GM18498 (cell line): ENCODE results near the gene SMURF1.

ENCODE experiments used
- ATAC-seq: cut with Tn5 transposase; IDR thresholded peaks from one replicate; pipeline ENCODE4 v1.9.1; 2021; ENCODE audit warnings: mild to moderate bottlenecking, moderate library complexity; ENCODE audit not compliant: unreplicated experiment

Gene SMURF1

DNA sequence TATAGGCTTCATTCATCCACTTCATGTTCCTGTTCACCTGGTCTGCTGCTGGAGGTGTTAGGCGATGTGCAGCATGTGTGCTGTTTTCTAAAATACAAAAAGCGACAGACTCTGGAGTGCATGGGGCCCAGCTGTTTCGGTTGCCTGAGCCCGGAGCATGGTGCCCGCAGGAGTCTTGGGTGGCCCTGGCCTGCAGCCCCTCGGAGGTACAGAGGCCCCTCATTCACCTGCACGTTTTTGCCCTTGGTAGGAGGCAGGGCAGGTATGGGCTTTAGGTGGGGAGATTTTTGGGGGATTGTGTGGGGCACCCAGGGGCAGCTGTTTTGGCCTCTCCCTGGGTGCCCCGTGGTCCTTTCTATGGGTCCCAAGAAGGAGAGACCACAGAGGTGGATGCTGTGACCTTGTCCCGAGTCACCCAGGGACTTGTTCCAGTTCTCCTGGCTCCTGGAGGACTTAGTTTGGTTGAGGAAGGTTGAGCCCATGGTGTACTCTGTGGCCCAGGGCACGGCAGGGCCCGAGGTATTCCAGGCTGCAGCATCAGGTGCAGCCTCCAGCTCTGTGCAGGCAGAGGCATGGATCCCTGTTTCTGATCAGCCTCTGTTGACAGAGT, 134.9 kb downstream of the SMURF1 start:
- ATAC-seq, result no peak

DNA sequence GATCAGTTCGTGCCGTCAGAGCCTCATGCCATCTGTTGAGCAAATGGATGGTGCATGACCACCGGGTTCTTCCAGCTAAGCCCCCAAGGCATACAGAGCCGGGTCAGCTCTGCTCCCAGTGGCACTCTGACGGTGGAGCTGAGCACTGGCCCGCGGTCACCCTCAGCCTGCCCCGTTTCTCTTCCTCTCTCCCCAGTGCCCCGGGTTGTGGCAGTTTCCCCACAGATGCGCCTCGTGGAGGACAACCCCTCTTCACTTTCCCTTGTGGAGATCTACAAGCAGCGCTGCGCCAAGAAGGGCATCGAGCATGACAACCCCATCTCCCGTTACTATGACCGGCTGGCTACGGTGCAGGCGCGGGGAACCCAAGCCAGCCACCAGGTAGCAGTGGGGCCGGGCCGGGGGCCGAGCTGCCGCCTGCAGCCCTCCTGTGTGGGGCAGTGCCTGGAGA, 135.7 kb downstream of the SMURF1 start:
- no peak for ATAC-seq

- no peak for ATAC-seq
Measured at GRCh38 chr7:99006739-99007424, 137.0 kb downstream of the SMURF1 start.

- ATAC-seq, result no peak
Measured at GRCh38 chr7:99005776-99006175, 138.1 kb downstream of the SMURF1 start.

DNA sequence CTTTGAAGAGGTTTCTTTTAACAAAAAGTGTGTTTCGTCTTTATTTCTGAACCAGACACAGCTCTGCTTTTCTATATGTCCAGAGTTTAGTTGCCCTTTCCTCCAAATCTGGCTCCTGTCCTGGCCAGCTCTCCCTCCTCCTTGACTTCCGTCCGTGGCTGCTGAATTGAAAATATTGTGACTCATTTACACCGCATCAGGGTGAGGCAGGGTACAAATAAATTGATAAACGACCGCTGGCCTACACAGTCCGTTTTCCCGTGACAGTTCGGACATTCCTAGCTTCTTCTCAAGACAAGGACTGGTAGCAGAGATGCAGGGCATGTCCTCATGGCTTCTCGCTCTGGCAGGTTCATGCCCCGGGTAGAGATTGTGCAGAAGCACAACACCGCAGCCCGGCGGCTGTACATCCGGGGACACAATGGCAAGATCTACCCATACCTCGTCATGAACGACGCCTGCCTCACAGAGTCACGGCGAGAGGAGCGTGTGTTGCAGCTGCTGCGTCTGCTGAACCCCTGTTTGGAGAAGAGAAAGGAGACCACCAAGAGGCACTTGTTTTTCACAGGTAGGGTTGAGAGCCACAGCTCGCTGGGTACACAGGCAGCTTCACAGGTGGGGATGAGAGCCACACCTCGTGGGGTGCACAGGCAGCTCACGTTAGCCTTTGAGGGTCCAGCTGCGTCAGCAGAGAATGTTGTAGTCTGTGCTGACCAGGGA, 139.0 kb downstream of the SMURF1 start:
- no peak for ATAC-seq

DNA sequence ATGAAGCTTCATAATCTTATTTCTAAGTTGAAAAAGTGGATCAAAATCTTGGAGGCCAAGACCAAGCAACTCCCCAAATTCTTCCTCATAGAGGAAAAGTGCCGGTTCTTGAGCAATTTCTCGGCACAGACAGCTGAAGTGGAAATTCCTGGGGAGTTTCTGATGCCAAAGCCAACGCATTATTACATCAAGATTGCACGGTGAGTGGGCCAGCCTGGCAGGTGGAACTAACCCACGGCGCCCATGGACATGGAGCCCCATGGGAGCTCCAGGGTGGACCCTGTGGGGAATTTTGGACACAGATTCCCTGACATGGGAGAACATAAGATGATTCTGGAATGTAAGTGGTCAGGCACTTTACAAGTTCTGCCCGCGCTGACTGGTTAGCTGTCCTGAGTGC, 139.7 kb downstream of the SMURF1 start:
- no peak for ATAC-seq

- no peak for ATAC-seq
Measured at GRCh38 chr7:99003419-99003818, 140.5 kb downstream of the SMURF1 start.

DNA sequence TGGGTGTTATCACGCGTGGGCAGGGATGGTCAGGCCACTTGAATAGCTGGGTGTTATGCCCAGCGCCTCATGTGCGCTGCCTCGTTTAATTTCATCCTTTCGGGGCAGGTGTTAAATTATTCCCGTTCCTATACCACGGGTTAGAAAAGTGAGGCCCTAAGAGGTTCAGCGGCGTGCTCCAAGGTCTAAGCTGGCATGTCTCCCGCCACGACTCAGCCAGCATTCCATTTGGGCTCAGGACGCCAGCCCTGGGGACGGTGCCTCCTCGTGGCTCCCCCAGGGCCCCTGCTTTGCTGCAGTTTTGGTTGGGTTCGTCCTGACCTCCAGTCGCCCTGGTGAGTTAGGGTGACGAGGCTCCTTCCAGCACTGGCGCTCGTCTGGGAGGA, 141.1 kb downstream of the SMURF1 start:
- ATAC-seq, result no peak

GRCh38 chr7:99002148-99002826, 141.6 kb downstream of the SMURF1 start:
- ATAC-seq, result no peak

DNA sequence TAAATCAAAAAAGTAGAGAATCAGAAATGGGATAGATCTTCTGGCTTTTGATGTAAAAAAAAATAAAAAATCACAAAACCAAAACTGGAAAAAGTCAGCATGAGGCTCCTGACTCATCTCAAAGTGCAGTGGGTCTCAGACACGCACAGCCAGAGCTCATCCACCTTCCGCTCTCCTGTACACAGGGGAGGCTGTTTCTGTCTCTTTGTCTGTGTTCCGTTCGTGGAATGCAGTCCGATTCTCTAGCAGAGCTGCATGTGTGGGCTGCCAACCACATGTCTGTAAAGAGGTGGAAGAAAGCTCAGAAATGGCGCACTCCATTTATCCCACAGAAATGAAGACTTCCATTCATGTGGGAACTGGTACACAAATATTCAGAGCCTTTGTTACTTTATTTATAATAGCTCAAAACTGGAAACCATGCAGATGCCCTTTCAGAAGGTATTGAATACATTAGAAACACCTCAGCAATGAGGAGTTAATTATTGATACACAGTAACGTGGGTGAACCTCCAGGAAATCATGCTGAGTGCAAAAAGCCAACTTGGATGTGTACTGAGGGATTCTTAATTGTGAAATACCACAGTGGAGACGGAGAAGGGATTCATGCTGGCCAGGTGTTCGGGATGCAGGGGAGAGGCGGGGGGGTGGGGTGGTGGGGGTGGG, 142.3 kb downstream of the SMURF1 start:
- no peak for ATAC-seq

- ATAC-seq, result no peak
Measured at GRCh38 chr7:99000904-99001465, 142.9 kb downstream of the SMURF1 start.

DNA sequence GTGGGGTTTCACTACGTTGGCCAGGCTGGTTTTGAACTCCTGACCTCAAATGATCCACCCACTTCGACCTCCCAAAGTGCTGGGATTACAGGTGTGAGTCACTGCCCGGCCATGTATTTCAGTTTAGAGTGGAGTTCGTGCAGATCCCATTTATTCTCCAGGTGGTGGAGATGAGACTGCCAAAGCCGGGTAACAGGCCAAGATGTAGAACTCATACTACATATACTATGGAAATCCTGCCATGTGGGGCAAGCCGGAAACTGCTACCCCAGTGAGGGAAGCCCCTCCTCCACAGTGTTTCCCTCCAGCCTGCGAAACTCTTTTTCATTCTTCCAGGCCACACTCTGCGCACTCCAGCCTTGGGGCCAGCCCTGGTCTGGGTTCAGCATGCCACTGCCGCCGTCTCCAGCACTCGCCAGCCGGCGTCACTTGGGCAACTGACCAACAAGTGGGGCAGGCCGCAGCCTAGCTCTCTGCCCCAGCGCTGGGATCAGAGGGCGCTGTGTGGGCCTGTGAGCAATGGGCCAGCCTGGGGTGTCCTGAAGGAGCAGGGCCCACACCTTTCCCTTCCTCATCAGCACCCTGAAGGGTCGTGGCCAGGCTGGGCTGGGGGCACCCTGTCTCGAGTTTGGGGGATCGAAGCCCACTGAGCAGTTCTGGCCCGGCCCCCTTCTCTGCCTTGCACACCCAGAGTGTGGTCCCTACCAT, 143.6 kb downstream of the SMURF1 start:
- ATAC-seq, result no peak

DNA sequence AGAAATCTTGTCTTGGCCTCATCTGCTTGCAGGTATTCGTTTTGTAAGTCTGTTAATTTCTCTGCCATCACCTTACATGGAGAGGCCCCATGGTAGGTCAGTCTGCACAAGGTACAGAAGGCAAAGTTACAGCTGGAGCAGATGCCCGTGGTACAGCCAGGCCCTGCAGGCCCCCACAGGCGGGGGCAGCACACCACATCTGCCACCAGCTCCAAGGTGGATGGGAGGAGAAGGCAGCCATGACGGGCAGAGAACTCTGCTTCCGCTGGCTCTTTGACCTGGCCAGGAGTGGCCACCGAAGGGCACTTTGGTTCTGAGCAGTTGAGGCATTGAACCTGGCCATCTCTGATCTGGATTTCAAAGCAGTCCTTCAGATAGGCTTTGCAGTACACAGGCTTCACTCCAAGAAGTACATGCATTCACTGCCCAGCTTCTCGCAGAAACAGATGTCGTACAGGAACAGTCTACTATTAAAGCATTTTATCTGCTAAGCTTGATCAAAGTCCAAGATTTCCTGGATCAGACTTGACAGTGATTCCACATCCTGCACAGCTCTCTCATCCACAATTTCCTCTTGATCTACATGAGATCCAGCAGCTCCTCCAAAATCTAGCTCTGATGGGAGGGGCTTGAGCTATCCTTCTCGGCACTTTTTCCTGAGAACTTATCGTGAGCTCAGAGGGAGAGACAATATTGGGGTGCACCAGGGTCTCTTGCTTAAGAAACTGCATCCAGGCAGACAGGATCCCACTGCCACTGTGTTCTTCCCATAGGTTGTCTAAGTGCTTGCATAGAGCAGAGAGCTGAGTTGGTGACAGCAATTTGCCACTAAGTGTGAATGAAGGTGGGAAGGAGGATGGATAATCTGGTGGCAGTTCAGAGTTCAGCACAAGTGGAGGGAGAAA, 144.8 kb downstream of the SMURF1 start:
- no peak for ATAC-seq

DNA sequence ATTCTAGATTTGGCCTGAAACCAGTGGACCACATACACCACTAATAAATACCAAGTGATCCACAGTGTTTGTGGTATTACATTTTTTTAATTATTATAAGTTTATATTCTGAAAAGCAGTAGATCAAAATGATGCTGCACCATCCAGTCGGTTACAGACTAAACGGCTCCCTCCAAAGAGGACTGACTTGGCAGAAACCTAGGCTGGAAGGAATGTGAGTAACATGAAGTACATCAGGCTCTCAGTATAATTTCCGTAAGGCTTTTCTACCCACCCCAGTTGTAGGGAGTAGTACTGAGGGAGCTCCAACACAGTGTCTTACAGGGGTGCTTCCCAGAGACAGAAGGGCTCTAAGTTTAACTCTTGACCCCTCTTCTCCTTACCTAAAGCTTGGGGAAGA, 146.1 kb downstream of the SMURF1 start:
- no peak for ATAC-seq

- no peak for ATAC-seq
Measured at GRCh38 chr7:98996150-98996552, 147.8 kb downstream of the SMURF1 start.

DNA sequence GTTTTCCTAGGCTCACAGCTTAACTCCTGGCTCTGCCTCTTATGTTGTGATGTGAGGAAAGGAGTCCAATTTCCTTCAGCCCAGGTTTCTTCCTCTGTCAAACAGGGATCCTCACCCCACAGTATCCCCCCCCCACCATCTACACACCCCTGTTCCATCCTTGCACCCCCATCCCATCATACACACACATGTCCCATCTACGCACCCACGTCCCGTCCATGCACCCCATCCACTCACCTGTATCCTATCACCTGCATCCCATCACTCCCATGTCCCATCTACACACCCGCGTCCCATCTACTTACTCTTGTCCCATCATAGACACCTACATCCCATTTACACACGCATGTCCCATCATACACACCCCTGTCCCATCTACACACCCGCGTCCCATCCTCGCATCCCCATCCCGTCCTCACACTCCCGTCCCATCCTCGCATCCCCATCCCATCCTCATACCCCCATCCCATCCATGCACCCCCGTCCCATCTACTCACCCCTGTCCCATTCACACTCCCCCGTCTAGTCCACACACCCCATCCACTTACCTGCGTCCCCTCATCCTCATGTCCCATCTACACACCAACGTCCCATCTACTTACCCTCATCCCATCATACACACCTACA, 148.3 kb downstream of the SMURF1 start:
- no peak for ATAC-seq

DNA sequence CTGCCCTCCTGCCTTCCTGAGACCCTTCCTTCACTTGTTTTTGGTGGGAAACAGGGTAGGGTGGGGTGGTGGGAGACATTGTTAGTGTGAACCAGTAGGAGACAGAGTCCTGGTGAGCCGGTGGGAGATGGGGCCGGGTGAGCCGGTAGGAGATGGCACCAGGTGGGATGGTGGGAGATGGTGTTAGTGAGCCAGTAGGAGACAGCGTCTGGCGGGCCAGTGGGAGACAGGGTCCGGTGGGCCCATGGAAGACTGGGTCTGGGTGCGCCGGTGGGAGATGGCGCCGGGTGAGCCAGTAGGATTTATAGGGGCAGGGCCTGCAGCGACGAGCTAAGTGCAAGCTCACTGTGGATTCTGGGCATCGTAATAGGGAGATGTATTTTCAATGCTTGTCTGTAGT, 148.8 kb downstream of the SMURF1 start:
- no peak for ATAC-seq

GRCh38 chr7:98994046-98994944, 149.6 kb downstream of the SMURF1 start:
- no peak for ATAC-seq
